Measurements from ENCODE around the gene TSPAN17. TPM values are rescaled to one million over a fixed set of nuclear protein-coding genes. Genes with fewer than 3 reads are reported as not detected.

The TSPAN17 gene
- total RNA-seq, 1 donor from 2014 or later: 27.7 TPM

GRCh38 chr5:176629853-176630680, 17.2 kb upstream of the TSPAN17 start, which contains the start of the genes EIF4E1B and SNCB:
EIF4E1B (plus strand) TSS chr5:176630675; CDS start chr5:176642788, 12,113 bp downstream.
SNCB (minus strand) TSS chr5:176630534; CDS start chr5:176629654, 880 bp downstream.
- Mint-ChIP-seq H3K4me3 (peak within 1 kb of the TSS; percentile 77), H3K27ac (no peak within 1 kb of the TSS), H3K36me3 (ENCODE audit: low read depth) (no peaks in the 10 kb centered on the region), H3K9me3 (no peaks in the 10 kb centered on the region), H3K27me3 (peaks cover 27% of the 10 kb centered on the region), H3K4me1 (peaks cover 51% of the 10 kb centered on the region)
- ChIA-PET CTCF (interaction anchor here (1.0 to 2.9 kb wide), 5 partner anchors 9 to 55 kb away, joined by 3 to 15 read pairs (median 4); partner anchors contain the start of gene TSPAN17), POLR2A (interaction anchor here (0.6 to 2.7 kb wide), 10 partner anchors 10 to 271 kb away, joined by 3 to 29 read pairs (median 6); partner anchors contain the start of genes RNF44 and TSPAN17)
- intact Hi-C loops (cut with micrococcal nuclease): loop anchor here (1.0 to 5.0 kb wide), 4 partner anchors 11 to 93 kb away; partner anchors contain the start of genes GPRIN1, RNF44 and TSPAN17
- peak; percentile 97 for ATAC-seq (ENCODE audit: low read depth)
- peak; percentile 69 for DNase-seq
- no peak for TF ChIP-seq CTCF (IDR thresholded peaks at IDR 0.05)

- intact Hi-C loops (cut with micrococcal nuclease): loop anchor here (1.0 to 5.0 kb wide), 4 partner anchors 11 to 93 kb away; partner anchors contain the start of genes GPRIN1, RNF44 and TSPAN17
- ChIA-PET POLR2A (interaction anchor here (0.6 to 2.7 kb wide), 7 partner anchors 9 to 272 kb away, joined by 4 to 29 read pairs (median 7); partner anchors contain the start of genes RNF44 and TSPAN17), CTCF (interaction anchor here (1.0 to 2.9 kb wide), 5 partner anchors 9 to 56 kb away, joined by 3 to 15 read pairs (median 4); partner anchors contain the start of gene TSPAN17)
- TF ChIP-seq CTCF (IDR thresholded peaks at IDR 0.05): no peak
- Mint-ChIP-seq H3K27ac (no peak overlapping the region), H3K4me1 (peaks cover 55% of the 10 kb centered on the region), H3K4me3 (peak overlapping the region; percentile 77), H3K9me3 (peaks cover 5% of the 10 kb centered on the region), H3K27me3 (peaks cover 31% of the 10 kb centered on the region), H3K36me3 (ENCODE audit: low read depth) (no peaks in the 10 kb centered on the region)
- DNase-seq (no peak), ATAC-seq (ENCODE audit: low read depth) (peak; percentile 5)
These were observed 16.5 kb upstream of the TSPAN17 start for GRCh38 chr5:176630681-176631222.

- Mint-ChIP-seq H3K4me3 (no peak overlapping the region), H3K9me3 (peaks cover 5% of the 10 kb centered on the region), H3K4me1 (peaks cover 55% of the 10 kb centered on the region), H3K27me3 (peaks cover 30% of the 10 kb centered on the region), H3K27ac (no peak overlapping the region), H3K36me3 (ENCODE audit: low read depth) (no peaks in the 10 kb centered on the region)
- TF ChIP-seq CTCF (IDR thresholded peaks at IDR 0.05): no peak
- ChIA-PET CTCF (interaction anchor here (2.3 to 2.9 kb wide), 2 partner anchors 15 to 29 kb away, joined by 10 to 15 read pairs; partner anchors contain the start of gene TSPAN17), POLR2A (interaction anchor here (1.2 to 2.7 kb wide), 2 partner anchors 8 to 15 kb away, joined by 4 to 29 read pairs; partner anchors contain the start of gene TSPAN17)
- intact Hi-C loops (cut with micrococcal nuclease): loop anchor here (5.0 kb wide), 1 partner anchor 94 kb away; the partner anchor contains the start of gene RNF44
- DNase-seq (no peak), ATAC-seq (ENCODE audit: low read depth) (no peak)
These were observed 15.7 kb upstream of the TSPAN17 start for GRCh38 chr5:176631383-176632200.

GRCh38 chr5:176632745-176633144, 14.5 kb upstream of the TSPAN17 start:
- intact Hi-C loops (cut with micrococcal nuclease): loop anchor here (5.0 kb wide), 1 partner anchor 95 kb away; the partner anchor contains the start of gene RNF44
- Mint-ChIP-seq H3K4me3 (no peak overlapping the region), H3K36me3 (ENCODE audit: low read depth) (no peaks in the 10 kb centered on the region), H3K4me1 (peaks cover 46% of the 10 kb centered on the region), H3K9me3 (peaks cover 5% of the 10 kb centered on the region), H3K27me3 (peaks cover 32% of the 10 kb centered on the region), H3K27ac (no peak overlapping the region)
- ATAC-seq (ENCODE audit: low read depth) (no peak), DNase-seq (no peak)
- ChIA-PET POLR2A (interaction anchor here (2.5 kb wide), 1 partner anchor 14 kb away, joined by 13 read pairs; the partner anchor contains the start of gene TSPAN17), CTCF (no interaction called here)
- TF ChIP-seq CTCF (IDR thresholded peaks at IDR 0.05): no peak

All from activated B cell treated with CpG ODN at 0.5 μM for 24 hours (primary cell).